DOHH2 (cell line): ENCODE results near the gene TAF4.

Experiments used
- H3F3A ChIP-seq: fragments of 200-600 bp; sonication (generic), shearing (Covaris generic); 2 replicates; pipeline ENCODE4 v1.6.0; 2016; ENCODE audit warnings: antibody characterized with exemption, mild to moderate bottlenecking; ENCODE audit not compliant: control insufficient read depth, insufficient read depth
- H3K27ac ChIP-seq: fragments of 200-600 bp; sonication (generic); 2 replicates; pipeline ENCODE4 v1.5.1; 2014; ENCODE audit warnings: low read depth, mild to moderate bottlenecking, low read length, moderate library complexity
- H3K27me3 ChIP-seq: fragments of 200-600 bp; sonication (generic); 2 replicates; pipeline ENCODE4 v1.6.1; 2014; ENCODE audit warnings: mild to moderate bottlenecking, low read length, mixed read lengths; ENCODE audit not compliant: control insufficient read depth
- H3K36me3 ChIP-seq: fragments of 200-600 bp; sonication (generic); 2 replicates; pipeline ENCODE4 v1.6.1; 2014; ENCODE audit warnings: mild to moderate bottlenecking, low read length, moderate library complexity, mixed read lengths; ENCODE audit not compliant: control insufficient read depth
- H3K4me1 ChIP-seq: fragments of 200-600 bp; sonication (generic); 2 replicates; pipeline ENCODE4 v1.6.1; 2014; ENCODE audit warnings: mild to moderate bottlenecking, low read length, mixed read lengths; ENCODE audit not compliant: control insufficient read depth
- H3K4me2 ChIP-seq: fragments of 200-600 bp; sonication (generic); 2 replicates; pipeline ENCODE4 v1.6.0; 2014; ENCODE audit warnings: mild to moderate bottlenecking, low read length, moderate library complexity
- H3K4me3 ChIP-seq: fragments of 200-600 bp; sonication (generic); 2 replicates; pipeline ENCODE4 v1.5.1; 2014; ENCODE audit warnings: mild to moderate bottlenecking, low read length, mixed read lengths
- H3K79me2 ChIP-seq: fragments of 200-600 bp; sonication (generic); 2 replicates; pipeline ENCODE4 v1.6.1; 2014; ENCODE audit warnings: mild to moderate bottlenecking, low read length, mixed read lengths; ENCODE audit not compliant: control insufficient read depth
- H3K9me2 ChIP-seq: fragments of 200-600 bp; sonication (generic); replicated peaks from 2 replicates; pipeline ENCODE4 v1.6.1; 2014; ENCODE audit warnings: mild to moderate bottlenecking, low read length, mixed read lengths; ENCODE audit not compliant: control insufficient read depth
- H3K9me3 ChIP-seq: fragments of 200-600 bp; sonication (generic); 2 replicates; pipeline ENCODE4 v1.6.1; 2014; ENCODE audit warnings: antibody characterized with exemption, low read length, mixed read lengths; ENCODE audit not compliant: control insufficient read depth, insufficient read depth
- H4K20me1 ChIP-seq: fragments of 200-600 bp; sonication (generic); 2 replicates; pipeline ENCODE4 v1.6.0; 2014; ENCODE audit warnings: low read depth, mild to moderate bottlenecking, antibody characterized with exemption, low read length, moderate library complexity; ENCODE audit not compliant: control insufficient read depth, insufficient read depth
- CTCF ChIP-seq: fragments of 200-600 bp; sonication (generic); IDR thresholded peaks from one replicate; pipeline ENCODE4 v1.5.1; 2014; ENCODE audit warnings: antibody characterized with exemption, mild to moderate bottlenecking, low read depth, low read length; ENCODE audit not compliant: poor library complexity, severe bottlenecking
- EZH2phosphoT487 ChIP-seq: fragments of 200-600 bp; sonication (generic); IDR thresholded peaks from 2 replicates; pipeline ENCODE4 v1.6.1; 2017; ENCODE audit warnings: borderline replicate concordance, mild to moderate bottlenecking, antibody characterized with exemption, low read length, moderate library complexity, mixed read lengths

TAF4 gene

GRCh38 chr20:62020935-62021701 lies 44.6 kb downstream of the TAF4 start:
- Histone ChIP-seq H3K9me2 (no peaks in the 10 kb centered on the region), H3K4me2 (no peak overlapping the region), H3K4me1 (no peaks in the 10 kb centered on the region; the same call in 1 of the 2 replicates), H3K27me3 (no peaks in the 10 kb centered on the region), H3F3A (no peaks in the 10 kb centered on the region), H3K79me2 (peaks cover 95% of the 10 kb centered on the region), H3K4me3 (no peak overlapping the region), H3K27ac (no peak overlapping the region), H3K9me3 (no peaks in the 10 kb centered on the region), H3K36me3 (no peaks in the 10 kb centered on the region), H4K20me1 (peaks cover 10% of the 10 kb centered on the region; the same call in 1 of the 2 replicates)
- TF ChIP-seq EZH2phosphoT487 (no peak), CTCF (no peak)

- peaks cover 4% of the 10 kb centered on the region; the same call in 1 of the 2 replicates for H4K20me1 ChIP-seq
- H3K27me3 ChIP-seq, result no peaks in the 10 kb centered on the region
- H3F3A ChIP-seq, result no peaks in the 10 kb centered on the region
- H3K4me2 ChIP-seq, result no peak overlapping the region
- peaks cover 95% of the 10 kb centered on the region for H3K79me2 ChIP-seq
- H3K9me2 ChIP-seq, result no peaks in the 10 kb centered on the region
- H3K4me1 ChIP-seq, result no peaks in the 10 kb centered on the region
- no peaks in the 10 kb centered on the region for H3K36me3 ChIP-seq
- H3K4me3 ChIP-seq, result no peak overlapping the region
- H3K27ac ChIP-seq, result no peak overlapping the region
- no peaks in the 10 kb centered on the region for H3K9me3 ChIP-seq
- TF ChIP-seq CTCF, result no peak
- no peak for TF ChIP-seq EZH2phosphoT487
Measured at GRCh38 chr20:62019881-62020492, 45.7 kb downstream of the TAF4 start.

- H3K79me2 ChIP-seq, result peaks cover 94% of the 10 kb centered on the region
- peaks cover 4% of the 10 kb centered on the region; the same call in 1 of the 2 replicates for H4K20me1 ChIP-seq
Measured at GRCh38 chr20:62019144-62019805, 46.4 kb downstream of the TAF4 start.

More at GRCh38 chr20:62019144-62019805, 46.4 kb downstream of the TAF4 start:
- no peaks in the 10 kb centered on the region for H3F3A ChIP-seq
- no peaks in the 10 kb centered on the region for H3K27me3 ChIP-seq
- H3K36me3 ChIP-seq, result no peaks in the 10 kb centered on the region
- H3K9me3 ChIP-seq, result no peaks in the 10 kb centered on the region
- TF ChIP-seq CTCF (no peak), EZH2phosphoT487 (no peak)
- no peak overlapping the region for H3K4me3 ChIP-seq
- H3K4me1 ChIP-seq, result no peaks in the 10 kb centered on the region
- H3K27ac ChIP-seq, result no peak overlapping the region
- no peak overlapping the region for H3K4me2 ChIP-seq
- H3K9me2 ChIP-seq, result no peaks in the 10 kb centered on the region
